ENCODE measurements around the gene TEX14.
A peak's percentile ranks its signal among the peaks of the same experiment; 100 is the strongest.

The TEX14 gene

GRCh38 chr17:58648236-58648635 lies 43.6 kb downstream of the TEX14 start:
- DNase-seq (ENCODE audit: low read depth), result no peak

- DNase-seq (ENCODE audit: low read depth), result no peak
Observed at GRCh38 chr17:58643147-58643546, 48.7 kb downstream of the TEX14 start.

- DNase-seq (ENCODE audit: low read depth), result no peak
Observed at GRCh38 chr17:58641887-58642311, 49.9 kb downstream of the TEX14 start.

- DNase-seq (ENCODE audit: low read depth), result no peak
Observed at GRCh38 chr17:58640202-58640601, 51.6 kb downstream of the TEX14 start.

GRCh38 chr17:58639681-58640080 lies 52.2 kb downstream of the TEX14 start:
- DNase-seq (ENCODE audit: low read depth), result no peak

GRCh38 chr17:58637011-58637570 lies 54.8 kb downstream of the TEX14 start:
- no peak for DNase-seq (ENCODE audit: low read depth)

GRCh38 chr17:58632324-58633314 lies 59.2 kb downstream of the TEX14 start:
- no peak for DNase-seq (ENCODE audit: low read depth)

- DNase-seq (ENCODE audit: low read depth), result peak; percentile 87
Observed at GRCh38 chr17:58631523-58632323, 60.1 kb downstream of the TEX14 start.

- DNase-seq (ENCODE audit: low read depth), result no peak
Observed at GRCh38 chr17:58630883-58631522, 60.8 kb downstream of the TEX14 start.

- DNase-seq (ENCODE audit: low read depth), result no peak
Observed at GRCh38 chr17:58626905-58627304, 64.9 kb downstream of the TEX14 start.

GRCh38 chr17:58624751-58625150 lies 67.1 kb downstream of the TEX14 start:
- DNase-seq (ENCODE audit: low read depth), result no peak

GRCh38 chr17:58621174-58621573 lies 70.7 kb downstream of the TEX14 start:
- DNase-seq (ENCODE audit: low read depth), result no peak

- no peak for DNase-seq (ENCODE audit: low read depth)
Observed at GRCh38 chr17:58618336-58618735, 73.5 kb downstream of the TEX14 start.

GRCh38 chr17:58617563-58617962 lies 74.3 kb downstream of the TEX14 start:
- DNase-seq (ENCODE audit: low read depth), result no peak

GRCh38 chr17:58615768-58616659 lies 75.8 kb downstream of the TEX14 start:
- DNase-seq (ENCODE audit: low read depth), result no peak

GRCh38 chr17:58614859-58615459 lies 76.9 kb downstream of the TEX14 start:
- DNase-seq (ENCODE audit: low read depth), result no peak

- DNase-seq (ENCODE audit: low read depth), result no peak
Observed at GRCh38 chr17:58611331-58611730, 80.5 kb downstream of the TEX14 start.

- DNase-seq (ENCODE audit: low read depth), result no peak
Observed at GRCh38 chr17:58606934-58607333, 84.9 kb downstream of the TEX14 start.

GRCh38 chr17:58605986-58606385 lies 85.9 kb downstream of the TEX14 start:
- no peak for DNase-seq (ENCODE audit: low read depth)

- no peak for DNase-seq (ENCODE audit: low read depth)
Observed at GRCh38 chr17:58605470-58605869, 86.4 kb downstream of the TEX14 start.

Data from T follicular helper cell (primary cell).